HG02981 (cell line): ENCODE data around the gene MECP2.

ENCODE experiments used
- ATAC-seq: cut with Tn5 transposase; IDR thresholded peaks from one replicate; pipeline ENCODE4 v1.9.1; 2021; ENCODE audit warnings: mild to moderate bottlenecking, moderate library complexity; ENCODE audit not compliant: unreplicated experiment

MECP2 gene

DNA sequence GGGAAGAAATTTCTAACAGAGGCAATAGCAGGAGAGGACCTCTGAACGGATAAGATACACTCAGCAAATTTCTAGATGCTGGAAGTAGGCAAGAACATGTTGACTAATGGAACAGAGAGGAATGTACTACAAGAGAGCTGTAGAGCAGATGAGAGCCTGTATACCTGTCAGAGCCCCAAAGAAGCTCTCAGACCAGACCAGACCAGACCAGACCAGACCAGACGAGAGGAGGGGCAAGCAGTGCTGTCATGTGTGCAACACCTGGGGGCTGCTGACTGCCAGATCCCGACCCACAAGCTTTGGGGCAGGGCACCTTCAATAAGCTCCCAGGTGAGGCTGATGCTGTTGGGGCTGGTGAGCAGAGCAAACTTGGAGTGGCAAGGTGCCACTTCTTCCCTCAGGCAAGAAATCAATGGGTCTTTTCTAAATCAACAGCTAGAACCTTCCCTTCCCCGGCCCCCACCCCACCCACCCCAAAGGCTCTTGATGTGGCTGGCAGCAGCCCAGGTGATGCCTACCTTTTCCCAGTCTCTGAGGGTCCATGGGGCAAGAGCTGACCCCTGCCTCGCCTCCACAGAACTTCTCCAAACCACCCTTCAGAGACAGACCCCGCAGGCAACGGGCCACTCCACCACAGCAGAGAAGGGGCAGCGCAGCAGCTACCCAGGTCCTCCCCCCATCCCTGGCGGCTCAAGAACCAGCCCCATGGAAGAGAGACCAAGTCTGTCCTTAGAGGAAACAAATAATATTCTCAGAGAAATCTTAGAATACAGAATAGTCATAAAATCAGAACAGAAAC, 32.7 kb downstream of the MECP2 start:
- no peak for ATAC-seq

DNA sequence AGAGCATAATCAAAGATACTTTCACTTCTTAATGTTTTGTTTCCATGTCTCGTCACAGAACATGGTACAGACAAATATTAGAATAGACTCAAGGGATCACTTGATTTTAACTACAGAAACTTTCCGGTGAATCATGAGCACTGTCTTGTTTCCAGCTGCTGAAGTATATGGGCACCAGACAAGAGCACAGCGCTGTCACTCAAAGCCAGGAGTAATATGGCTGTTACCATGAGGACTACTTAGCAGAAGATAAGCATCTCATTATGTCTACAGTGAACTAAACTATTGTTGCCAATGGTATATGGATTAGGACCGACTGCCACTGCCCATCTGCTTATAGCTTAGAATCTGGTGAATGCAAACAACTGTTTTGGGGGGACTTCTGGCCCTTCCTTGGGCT, 34.3 kb downstream of the MECP2 start:
- no peak for ATAC-seq

DNA sequence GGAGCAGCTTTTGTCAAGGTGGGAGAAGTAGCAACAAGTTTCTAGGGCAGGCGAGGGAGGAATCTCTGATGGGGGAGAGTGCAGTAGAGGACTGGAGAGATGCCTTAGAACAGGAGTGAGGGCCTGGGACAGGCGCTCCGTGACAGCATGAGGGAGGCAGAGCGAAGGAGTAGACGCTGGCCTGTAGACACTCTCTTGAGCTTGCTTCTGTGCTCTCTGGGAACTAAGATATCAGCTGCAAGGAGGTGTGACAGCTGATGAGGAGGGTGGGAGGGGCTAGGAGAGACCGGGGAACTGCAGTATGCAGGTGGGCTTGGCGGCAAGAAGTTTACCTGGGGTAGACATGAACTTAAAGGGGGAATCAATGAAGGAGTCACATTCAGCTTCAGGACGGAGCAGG, 35.7 kb downstream of the MECP2 start:
- ATAC-seq: no peak

DNA sequence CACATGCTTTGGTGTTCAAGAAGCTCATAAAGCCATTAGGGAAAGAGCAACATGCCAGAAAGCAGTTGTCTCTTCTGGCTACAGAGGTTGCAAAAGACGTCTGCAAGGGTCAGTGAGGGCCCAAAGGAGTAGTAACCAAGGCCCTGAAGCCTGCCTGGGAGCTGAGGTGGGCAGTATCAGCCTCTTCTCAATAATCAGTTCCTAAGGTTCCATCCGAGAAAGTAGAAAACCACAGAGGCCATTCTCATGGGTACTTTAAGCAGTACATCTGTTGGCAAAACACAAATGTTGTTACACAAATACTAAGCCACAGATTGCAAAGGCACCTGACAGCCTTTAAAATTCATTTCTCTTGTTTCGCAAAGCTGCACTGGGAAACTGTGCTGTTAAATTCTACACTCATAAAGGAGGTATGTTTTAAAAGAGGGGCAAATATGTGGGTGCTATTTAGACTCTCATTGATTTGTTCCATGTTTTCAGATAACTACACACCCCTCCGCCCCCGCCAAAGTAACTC, 37.7 kb downstream of the MECP2 start:
- no peak for ATAC-seq

DNA sequence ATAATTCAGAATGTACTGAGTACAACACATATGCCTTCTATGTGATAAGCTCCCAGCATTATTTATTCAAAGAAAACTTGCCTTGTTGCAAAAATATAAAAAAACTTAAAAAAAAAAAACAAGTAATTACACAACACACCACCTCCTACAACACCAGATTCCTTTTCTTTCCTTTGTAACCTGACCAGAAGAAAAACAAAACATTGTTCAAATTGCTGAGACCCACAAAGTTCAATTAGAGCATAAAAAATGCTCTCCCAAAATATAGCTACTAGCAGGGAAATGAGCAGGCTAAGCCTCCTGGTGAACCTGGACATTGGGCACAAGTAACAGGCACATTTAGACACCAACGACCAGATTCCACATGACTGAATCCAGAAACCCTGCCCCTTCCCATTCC, 38.3 kb downstream of the MECP2 start:
- ATAC-seq: no peak

DNA sequence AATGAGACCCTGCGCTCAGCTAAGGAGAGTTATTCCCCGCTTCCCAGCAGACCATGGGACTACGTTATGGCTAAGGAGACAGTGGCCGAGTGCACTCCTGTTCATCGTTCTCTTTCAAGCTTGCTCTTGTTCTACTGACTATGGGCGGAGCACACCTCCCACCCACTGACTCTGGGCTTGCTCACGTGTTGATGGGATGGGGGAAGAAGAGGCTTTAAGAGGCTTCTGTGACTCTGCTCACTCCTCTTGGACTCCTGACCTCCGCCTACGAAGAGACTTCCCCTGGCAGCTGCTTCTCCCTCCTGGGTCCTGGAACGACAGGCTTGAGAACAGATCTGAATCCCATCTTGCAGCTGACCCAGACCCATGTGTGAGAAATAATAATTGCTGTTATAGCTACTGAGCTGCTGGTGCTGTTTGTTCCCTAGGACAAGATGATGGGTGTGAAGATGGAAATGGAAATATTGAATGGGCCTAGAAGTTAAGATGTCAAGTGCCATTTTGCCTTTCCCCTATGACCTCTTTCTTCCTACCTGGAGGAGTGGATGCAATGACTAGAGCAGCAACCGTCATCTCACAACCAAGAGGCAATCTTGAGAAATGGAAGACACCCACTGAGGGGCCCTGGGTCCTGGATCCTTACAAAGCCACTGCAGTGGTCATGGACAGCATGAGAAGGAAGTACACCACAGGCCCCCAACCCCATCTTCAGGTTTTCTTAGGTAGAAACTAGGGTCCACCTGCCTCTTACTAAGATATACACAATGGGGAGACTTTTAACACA, 39.1 kb downstream of the MECP2 start:
- no peak for ATAC-seq

- no peak for ATAC-seq
These were observed 39.7 kb downstream of the MECP2 start for GRCh38 chrX:154057791-154058190.

- ATAC-seq: no peak
These were observed 40.7 kb downstream of the MECP2 start for GRCh38 chrX:154056770-154057241.

GRCh38 chrX:154051201-154051810, 46.2 kb downstream of the MECP2 start:
- ATAC-seq: no peak

DNA sequence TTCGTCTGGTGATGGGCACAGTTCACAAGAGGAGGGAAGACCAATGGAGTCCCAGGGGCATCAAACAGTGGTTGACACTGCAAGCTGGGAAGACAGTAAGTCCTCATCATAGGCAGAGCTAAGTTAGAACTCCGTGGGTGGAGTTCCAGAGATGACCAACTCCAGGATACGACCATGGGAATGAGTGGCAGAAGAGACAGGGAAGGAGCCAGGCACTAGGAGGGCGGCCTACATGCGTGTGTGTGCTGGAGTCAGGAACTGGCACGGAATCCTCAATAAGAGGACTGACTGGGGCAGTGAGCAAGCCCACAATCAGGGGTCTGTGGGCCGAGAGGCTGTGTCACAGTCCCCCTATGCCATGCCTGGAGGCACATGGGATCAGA, 47.4 kb downstream of the MECP2 start:
- no peak for ATAC-seq

DNA sequence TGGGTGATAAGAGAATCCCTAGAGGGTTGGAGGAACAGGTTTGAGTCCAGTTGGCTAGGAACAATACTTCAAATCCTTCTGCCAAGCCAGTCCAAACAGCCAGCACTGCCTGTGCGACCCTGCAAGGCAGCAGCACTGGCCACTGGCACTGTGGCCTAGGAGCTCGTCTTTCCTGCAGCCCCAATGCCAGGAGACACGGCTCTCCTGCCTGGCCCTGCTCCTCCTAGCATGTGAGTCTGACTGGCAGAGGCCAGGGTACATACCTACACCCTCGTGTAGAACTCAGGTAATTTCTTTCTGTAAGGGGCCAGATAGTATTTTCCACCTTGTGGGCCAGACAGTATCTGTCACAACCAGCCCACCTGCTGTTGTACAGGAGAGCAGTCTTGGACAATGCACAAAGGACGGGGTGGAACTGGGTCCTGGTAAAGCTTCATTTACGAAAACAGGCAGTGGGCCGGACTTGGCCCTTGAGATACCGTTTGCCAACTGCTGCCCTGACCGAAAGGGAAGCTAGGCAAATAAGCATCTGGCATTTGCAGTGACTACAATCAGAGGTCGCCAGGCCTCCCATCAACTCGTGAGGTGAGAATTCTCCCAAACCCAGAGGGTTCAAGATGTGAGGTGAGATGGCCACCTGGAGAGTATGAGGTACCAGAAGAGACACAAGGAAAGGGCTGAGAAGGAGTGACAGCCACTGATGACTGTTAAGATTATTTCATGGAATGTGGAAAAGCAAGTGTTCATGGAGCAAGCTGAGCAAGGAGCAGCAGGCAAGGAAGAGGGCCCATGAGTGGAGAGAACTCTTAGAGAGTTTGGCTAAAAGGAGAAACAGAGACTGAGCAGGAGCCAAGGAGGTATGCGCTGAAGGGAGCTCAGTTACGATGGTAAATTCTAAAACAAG, 48.1 kb downstream of the MECP2 start:
- no peak for ATAC-seq

DNA sequence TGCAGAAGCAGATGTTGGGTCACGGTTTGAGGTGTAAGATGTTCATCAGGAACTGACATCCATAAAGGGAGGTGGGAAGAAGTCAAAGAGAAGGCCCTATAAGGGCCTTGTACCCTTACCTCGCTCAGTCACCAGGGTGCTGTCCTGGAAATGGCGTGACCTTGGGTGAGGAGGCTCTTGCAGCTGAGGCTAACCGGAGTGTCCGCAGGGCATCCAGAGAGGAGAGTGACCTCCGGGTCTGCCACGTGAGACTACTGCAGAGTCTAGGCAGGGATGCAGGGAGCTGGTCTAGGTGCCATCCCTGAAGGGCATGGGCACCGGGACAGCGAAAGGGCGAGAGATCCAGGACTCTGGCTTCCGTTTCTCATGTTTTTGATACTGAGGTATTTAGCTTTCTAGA, 49.1 kb downstream of the MECP2 start:
- ATAC-seq: no peak

DNA sequence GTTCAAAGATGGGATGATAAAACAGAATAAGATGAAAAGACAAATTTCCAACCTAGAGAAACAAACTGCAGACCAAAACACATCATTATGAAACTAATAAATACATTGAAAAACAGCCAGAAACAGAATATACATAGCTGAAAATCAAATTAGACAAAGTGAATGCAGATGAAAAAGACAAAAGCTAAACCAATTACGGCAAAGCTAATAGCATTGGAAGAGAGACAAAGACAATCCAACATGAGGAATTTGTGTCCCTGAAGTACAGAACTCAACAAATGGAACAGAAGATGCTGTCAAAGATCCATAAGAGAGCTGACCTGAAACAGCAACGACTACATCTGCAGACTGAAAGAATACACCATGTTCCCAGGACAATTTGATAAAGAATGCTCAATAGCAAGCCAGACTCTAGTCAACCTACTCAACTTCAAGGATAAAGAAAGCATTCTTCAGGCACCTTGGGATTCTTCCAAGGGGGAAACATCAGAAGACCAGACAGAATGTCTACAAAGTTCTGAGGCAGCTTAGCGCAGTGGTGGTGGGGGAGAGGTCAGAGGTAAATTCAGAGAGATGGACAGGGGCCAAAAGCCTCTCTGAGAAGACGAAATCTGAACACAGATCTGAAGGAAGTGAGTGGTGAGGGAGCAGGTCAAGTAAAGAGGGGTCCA, 50.4 kb downstream of the MECP2 start:
- no peak for ATAC-seq

DNA sequence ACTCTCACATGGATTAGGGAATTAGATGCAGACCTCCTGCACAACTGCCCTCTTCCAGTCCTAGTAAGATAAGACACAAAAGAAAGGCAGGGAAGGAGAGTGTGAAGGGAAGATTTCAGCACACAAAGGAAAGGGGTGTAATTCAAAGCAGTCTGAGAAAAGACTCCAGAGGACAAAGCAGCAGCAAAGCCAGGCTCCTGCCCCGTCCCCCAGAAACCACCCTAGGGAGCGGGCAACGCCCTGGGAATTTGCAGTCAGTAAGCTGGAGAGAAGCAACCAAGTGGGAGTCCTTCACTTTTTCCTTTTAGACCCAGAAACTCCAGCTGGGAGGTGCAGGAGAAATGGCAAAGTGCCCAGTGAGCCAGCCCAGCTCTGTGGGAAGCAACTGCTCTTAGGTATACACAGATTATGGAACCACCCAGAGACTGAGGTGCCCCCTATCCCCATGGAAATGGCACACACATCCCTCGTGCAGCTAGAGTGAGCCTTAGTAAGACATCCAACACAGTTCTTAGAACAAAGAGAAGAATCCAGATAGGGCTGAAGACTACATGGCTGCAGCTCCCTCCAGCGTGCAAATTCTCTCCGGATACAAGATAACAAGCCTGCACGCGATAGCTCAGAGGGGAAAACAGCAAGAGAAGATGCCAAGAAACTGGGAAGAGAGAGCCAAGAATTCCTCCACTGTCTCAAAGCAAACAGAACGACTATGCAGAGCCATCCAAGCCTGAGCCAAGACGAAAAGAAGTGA, 51.3 kb downstream of the MECP2 start:
- no peak for ATAC-seq

DNA sequence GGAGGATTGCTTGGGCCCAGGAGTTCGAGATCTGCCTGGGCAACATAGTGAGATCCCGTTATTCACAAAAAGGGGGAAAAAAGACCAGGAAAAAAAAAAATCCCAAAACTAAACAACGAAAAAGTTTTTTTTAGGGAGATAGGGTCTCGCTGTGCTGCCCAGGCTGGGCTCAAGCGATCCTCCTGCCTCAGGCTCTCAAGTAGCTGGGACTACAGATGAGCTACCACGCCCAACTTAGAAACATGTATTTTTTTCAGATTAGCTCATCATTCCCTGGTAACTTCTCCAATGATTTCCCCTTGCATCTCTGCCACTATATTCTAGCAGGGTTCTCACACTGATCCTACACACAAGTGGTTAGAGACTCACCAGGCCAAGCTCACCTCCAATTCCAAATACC, 53.4 kb downstream of the MECP2 start:
- ATAC-seq: no peak

DNA sequence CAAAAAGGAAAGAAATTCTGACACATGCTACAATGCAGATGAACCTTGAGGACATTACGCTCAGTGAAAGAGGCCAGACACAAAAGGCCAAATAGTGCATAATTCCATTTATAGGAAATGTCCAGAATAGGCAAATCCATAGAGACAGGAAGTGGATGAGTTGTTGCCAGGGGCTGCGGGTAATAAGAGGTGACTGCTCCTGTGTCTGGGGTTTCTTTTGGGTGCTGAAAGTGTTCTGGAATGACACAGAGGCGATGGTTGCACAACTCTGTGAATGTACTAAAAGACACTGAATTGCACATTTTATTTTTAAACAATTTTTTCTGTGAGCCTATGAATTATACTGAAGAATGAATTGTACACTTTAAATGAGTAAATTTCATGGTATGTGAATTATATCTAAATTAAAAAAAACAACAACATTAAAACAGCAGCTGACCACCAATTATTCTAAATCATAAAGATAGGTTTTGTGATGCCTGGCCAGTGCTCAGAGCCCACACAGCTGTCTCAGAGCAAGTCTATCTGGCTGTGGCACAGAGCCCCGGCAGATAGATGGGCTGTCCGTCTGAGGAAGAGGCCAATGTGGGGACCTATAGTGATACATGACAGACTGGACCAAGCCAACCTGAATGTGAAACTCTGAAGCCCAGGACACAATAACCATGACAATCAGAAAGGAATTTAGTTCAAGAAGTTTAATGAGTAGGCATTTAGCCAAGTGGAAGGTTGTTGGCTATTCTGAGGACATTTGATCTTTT, 54.3 kb downstream of the MECP2 start:
- no peak for ATAC-seq

GRCh38 chrX:154040863-154041262, 56.7 kb downstream of the MECP2 start:
- no peak for ATAC-seq

GRCh38 chrX:154040307-154040756, 57.2 kb downstream of the MECP2 start:
- ATAC-seq: no peak

DNA sequence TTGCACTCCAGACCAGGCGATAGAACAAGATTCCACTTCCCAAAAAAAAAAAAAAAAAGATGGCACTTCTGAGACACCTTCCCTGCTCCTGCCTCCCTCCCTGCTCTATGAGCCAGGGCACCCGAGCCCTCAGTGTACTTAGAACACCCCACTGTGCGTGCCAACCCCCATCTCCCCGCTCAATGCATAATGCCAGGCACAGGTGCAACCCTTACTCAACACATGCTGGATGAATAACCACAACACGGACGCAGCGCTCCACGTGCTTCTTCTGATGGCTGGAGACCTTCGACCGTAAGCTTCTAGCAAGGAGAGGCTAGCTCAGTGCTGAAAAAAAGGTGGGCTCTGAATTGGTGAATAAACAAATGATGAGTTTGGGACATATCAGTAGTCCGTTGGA, 57.9 kb downstream of the MECP2 start:
- no peak for ATAC-seq
